ENCODE data around the gene RFWD3. TPM values are rescaled to one million over a fixed set of nuclear protein-coding genes. Genes with fewer than 3 reads are reported as not detected.

RFWD3 gene
- total RNA-seq, 1 donor from 2014 or later: 17.7 TPM

DNA sequence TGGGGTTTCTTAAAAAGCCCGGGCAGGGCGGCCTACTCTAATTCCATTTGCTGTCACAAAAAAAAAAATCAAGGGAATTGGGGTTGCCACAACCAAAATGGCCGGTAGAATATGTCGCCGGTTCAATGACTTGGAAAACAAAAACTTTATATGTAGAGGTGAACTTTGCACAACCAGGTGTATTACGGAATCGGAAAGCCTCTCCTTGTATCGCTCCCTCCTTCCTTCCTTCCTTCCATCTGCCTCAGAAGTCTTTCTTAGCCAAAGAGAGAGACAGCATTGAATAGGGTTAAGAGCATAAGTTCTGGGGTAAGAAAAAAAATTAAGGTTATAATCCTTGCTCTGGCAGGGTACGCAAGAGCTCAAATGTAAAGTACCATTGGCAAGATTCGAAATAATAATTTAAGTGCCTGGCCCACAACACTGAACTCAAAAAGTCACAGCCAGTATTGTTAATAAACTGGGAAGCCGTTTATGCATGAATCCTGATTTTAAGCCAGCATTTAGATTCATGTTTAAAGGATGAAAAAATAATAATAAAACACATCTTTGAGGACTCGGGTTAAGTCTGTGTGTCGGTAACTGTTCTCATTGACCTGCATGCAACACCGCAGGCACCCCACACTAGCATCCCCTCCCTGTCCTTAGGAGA, 59.2 kb downstream of the RFWD3 start:
- no peaks in the 10 kb centered on the region for H3K9me3 ChIP-seq (ENCODE audit: control insufficient read depth in 3 of 3, low read length in 3 of 3)
- H3K27me3 ChIP-seq (ENCODE audit: control insufficient read depth in 3 of 3, insufficient read depth in 3 of 3, low read length in 3 of 3): no peaks in the 10 kb centered on the region
- H3K4me3 ChIP-seq (ENCODE audit: low read length in 3 of 3): peak overlapping the region; percentile 74 to 98 (median 97)
- H3K4me1 ChIP-seq (ENCODE audit: control insufficient read depth in 3 of 3, insufficient read depth in 3 of 3, low read length in 3 of 3): peaks cover 18 to 34% (median 30%) of the 10 kb centered on the region in 3 donors
- peak overlapping the region; percentile 69 to 95 (median 95) for H3K9ac ChIP-seq (ENCODE audit: low read depth in 1 of 3, low read length in 3 of 3)
- no peaks in the 10 kb centered on the region for H3K36me3 ChIP-seq (ENCODE audit: control insufficient read depth in 3 of 3, insufficient read depth in 3 of 3, low read length in 3 of 3)
- peak overlapping the region; percentile 93 for H3K27ac ChIP-seq (ENCODE audit: low read depth, low read length)

DNA sequence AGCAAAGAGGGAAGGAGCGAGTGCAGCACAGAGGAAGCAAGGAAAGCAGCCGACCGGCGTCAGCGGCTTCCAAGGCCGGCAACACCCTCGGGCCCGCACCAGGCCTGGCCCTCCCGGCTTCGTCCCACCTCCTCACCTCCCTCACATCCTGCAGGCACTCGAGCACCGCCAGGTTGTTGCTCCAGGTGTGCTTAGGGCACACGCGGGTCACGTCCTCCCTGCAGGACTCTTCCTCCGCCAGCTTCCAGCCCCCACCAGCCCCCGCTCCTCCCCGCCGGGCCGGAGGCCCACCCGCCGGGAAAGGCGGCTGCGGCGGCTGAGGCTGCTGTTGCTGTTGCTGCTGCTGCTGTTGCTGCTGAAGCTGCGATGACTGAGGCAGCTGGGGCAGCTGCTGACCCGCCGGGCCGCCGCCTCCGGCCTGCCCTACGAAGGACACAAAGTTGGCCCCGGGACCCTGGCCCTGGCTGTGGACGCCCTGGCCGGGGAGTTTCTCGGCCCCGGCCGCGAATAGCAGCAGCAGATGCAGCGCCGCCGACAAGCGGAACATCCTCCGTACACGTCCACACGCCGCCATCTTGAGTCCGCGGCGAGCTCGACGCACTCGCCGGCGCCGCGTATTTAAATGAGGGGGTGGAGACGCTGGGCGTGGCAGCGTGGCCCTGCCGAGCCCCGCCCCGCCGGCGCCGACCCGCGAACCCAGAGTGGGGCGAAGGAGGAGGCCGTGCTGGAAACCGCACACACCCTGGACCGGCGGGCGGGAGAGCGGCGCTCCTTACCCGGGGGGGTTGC, 60.0 kb downstream of the RFWD3 start, which contains the start of gene GLG1:
Gene GLG1 (minus strand): TSS at position 594 of the 789 bp plus-strand sequence. CDS start 20 bp downstream, at position 574.
- Histone ChIP-seq H3K36me3 (ENCODE audit: control insufficient read depth in 3 of 3, insufficient read depth in 3 of 3, low read length in 3 of 3) (no peaks in the 10 kb centered on the region), H3K9ac (ENCODE audit: low read depth in 1 of 3, low read length in 3 of 3) (peak within 1 kb of the TSS; percentile 69 to 95 (median 95)), H3K27me3 (ENCODE audit: control insufficient read depth in 3 of 3, insufficient read depth in 3 of 3, low read length in 3 of 3) (no peaks in the 10 kb centered on the region), H3K4me3 (ENCODE audit: low read length in 3 of 3) (peak within 1 kb of the TSS; percentile 74 to 98 (median 97)), H3K27ac (ENCODE audit: low read depth, low read length) (peak within 1 kb of the TSS; percentile 93), H3K9me3 (ENCODE audit: control insufficient read depth in 3 of 3, low read length in 3 of 3) (no peaks in the 10 kb centered on the region), H3K4me1 (ENCODE audit: control insufficient read depth in 3 of 3, insufficient read depth in 3 of 3, low read length in 3 of 3) (peaks cover 18 to 34% (median 30%) of the 10 kb centered on the region in 3 donors)

DNA sequence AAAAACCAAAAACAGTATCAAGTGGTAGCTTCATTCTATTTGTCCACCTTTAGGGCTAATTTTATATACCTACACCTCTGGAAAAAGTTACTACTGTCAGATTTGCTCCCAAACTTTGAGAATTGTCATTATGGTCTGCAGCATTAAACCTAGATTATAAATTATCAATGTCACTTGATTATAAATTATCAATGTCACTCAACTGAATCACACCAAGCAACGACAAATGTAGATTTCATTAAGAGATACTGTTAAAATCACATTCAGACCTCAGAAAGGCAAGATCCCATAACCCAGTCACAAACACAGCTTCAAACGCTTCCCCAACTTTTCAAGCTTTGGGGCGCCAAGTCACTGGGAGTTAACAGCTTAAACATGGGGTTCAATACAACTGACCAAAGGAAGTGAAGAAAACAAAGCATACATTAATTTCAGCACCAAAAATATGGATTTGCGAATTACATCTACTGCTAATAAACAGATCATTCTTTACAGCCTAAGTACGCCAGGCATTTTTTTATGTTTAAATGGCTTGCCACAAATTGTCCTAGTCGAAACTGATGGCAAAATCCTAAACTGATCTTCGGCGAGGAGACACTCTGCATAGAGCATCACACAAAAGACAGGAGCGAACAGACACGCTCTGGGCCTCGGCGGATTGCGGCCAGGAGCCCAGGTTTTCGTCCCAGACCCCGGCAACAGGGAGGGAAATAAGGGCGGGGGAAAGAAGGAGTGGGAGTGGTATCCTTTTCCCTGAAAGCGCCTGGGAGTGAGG, 60.7 kb downstream of the RFWD3 start:
- H3K4me3 ChIP-seq (ENCODE audit: low read length in 3 of 3): peak overlapping the region; percentile 74 to 98 (median 97)
- no peaks in the 10 kb centered on the region for H3K9me3 ChIP-seq (ENCODE audit: control insufficient read depth in 3 of 3, low read length in 3 of 3)
- no peaks in the 10 kb centered on the region for H3K27me3 ChIP-seq (ENCODE audit: control insufficient read depth in 3 of 3, insufficient read depth in 3 of 3, low read length in 3 of 3)
- H3K4me1 ChIP-seq (ENCODE audit: control insufficient read depth in 3 of 3, insufficient read depth in 3 of 3, low read length in 3 of 3): peaks cover 18 to 34% (median 30%) of the 10 kb centered on the region in 3 donors
- no peaks in the 10 kb centered on the region for H3K36me3 ChIP-seq (ENCODE audit: control insufficient read depth in 3 of 3, insufficient read depth in 3 of 3, low read length in 3 of 3)
- H3K27ac ChIP-seq (ENCODE audit: low read depth, low read length): peak overlapping the region; percentile 93
- peak overlapping the region; percentile 69 to 95 (median 95) for H3K9ac ChIP-seq (ENCODE audit: low read depth in 1 of 3, low read length in 3 of 3)

DNA sequence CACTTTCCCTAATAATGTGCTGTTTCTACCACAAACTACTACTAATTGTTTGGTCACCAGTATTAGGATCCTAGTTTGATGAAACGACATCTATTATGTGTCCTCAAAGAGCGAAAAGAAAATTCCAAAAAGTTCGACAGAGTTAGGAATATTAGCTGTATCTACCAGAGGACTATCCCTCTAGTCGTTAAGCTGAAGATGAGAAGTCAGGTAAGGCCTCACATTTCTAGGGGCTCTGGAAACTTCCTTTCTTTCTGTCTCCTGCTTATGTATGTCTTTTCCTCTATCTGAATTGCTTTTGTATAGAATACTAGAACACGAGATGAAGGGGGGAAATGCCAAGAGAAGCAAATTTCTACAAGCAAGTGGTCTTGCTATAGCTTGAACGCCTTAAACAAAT, 61.3 kb downstream of the RFWD3 start:
- no peaks in the 10 kb centered on the region for H3K36me3 ChIP-seq (ENCODE audit: control insufficient read depth in 3 of 3, insufficient read depth in 3 of 3, low read length in 3 of 3)
- H3K4me1 ChIP-seq (ENCODE audit: control insufficient read depth in 3 of 3, insufficient read depth in 3 of 3, low read length in 3 of 3): peaks cover 18 to 36% (median 32%) of the 10 kb centered on the region in 3 donors
- H3K27me3 ChIP-seq (ENCODE audit: control insufficient read depth in 3 of 3, insufficient read depth in 3 of 3, low read length in 3 of 3): no peaks in the 10 kb centered on the region
- H3K4me3 ChIP-seq (ENCODE audit: low read length in 3 of 3): peak overlapping the region; percentile 74 to 98 (median 97)
- H3K9ac ChIP-seq (ENCODE audit: low read depth in 1 of 3, low read length in 3 of 3): peak overlapping the region; percentile 69 to 95 (median 95)
- H3K27ac ChIP-seq (ENCODE audit: low read depth, low read length): peak overlapping the region; percentile 93
- H3K9me3 ChIP-seq (ENCODE audit: control insufficient read depth in 3 of 3, low read length in 3 of 3): no peaks in the 10 kb centered on the region

DNA sequence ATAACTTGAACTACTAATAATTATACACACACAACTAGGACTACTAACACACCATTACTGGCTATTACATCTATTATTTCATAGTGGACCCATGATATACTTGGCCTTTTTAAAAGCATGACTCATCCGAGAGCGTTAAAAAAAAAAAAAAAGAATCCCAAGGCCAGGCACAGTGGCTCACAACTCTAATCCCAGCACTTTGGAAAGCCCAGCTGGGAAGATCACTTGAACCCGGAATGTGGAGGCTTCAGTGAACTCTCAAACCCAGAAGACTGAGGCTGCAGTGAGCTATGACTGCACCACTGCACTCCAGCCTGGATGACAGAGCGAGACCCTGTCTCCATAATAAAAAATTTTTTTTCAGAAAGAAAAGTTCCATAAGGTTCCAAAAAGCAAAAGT, 62.8 kb downstream of the RFWD3 start:
- Histone ChIP-seq H3K9ac (ENCODE audit: low read depth in 1 of 3, low read length in 3 of 3) (no peak overlapping the region), H3K4me1 (ENCODE audit: control insufficient read depth in 3 of 3, insufficient read depth in 3 of 3, low read length in 3 of 3) (peaks cover 18 to 39% (median 32%) of the 10 kb centered on the region in 3 donors), H3K27me3 (ENCODE audit: control insufficient read depth in 3 of 3, insufficient read depth in 3 of 3, low read length in 3 of 3) (no peaks in the 10 kb centered on the region), H3K9me3 (ENCODE audit: control insufficient read depth in 3 of 3, low read length in 3 of 3) (no peaks in the 10 kb centered on the region), H3K27ac (ENCODE audit: low read depth, low read length) (peak overlapping the region; percentile 12), H3K36me3 (ENCODE audit: control insufficient read depth in 3 of 3, insufficient read depth in 3 of 3, low read length in 3 of 3) (no peaks in the 10 kb centered on the region), H3K4me3 (ENCODE audit: low read length in 3 of 3) (peak overlapping the region in 2 of 3 donors; percentile 2 to 74)

DNA sequence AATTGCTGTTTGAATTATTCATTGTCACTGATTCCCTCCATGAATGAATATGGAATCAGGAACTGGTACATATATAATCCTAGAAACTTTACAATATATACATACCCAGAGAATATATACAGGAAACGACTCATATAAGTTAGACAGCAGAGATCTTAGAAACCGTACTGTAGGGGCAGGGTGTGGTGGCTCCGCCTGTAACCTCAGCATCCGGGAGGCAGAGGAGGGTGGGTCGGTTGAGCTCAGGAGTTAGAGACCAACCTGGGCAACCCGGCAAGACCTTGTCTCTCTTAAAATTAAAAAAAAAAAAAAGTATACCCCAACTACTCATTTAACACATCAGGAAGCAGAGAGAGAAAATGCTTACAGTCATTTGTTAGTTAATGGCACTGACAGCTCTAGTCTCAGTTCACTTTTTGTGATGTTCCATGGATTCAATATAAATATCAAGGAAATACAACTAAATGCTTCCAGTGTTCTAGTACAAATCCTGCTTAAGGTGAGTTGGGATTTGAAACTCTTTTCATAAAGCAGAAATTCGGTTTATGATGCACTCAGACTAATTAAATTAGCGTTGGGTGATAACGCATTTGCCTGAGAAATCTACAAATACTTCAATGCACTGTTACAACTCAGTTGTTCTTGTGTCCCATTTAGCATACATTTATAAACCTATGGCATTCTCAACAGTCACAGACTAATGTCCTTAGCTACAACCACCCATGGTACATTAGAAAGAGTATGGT, 65.4 kb downstream of the RFWD3 start:
- Histone ChIP-seq H3K9ac (ENCODE audit: low read depth in 1 of 3, low read length in 3 of 3) (no peak overlapping the region), H3K36me3 (ENCODE audit: control insufficient read depth in 3 of 3, insufficient read depth in 3 of 3, low read length in 3 of 3) (peaks cover 0 to 3% (median 0%) of the 10 kb centered on the region in 3 donors), H3K27me3 (ENCODE audit: control insufficient read depth in 3 of 3, insufficient read depth in 3 of 3, low read length in 3 of 3) (no peaks in the 10 kb centered on the region), H3K4me3 (ENCODE audit: low read length in 3 of 3) (no peak overlapping the region), H3K9me3 (ENCODE audit: control insufficient read depth in 3 of 3, low read length in 3 of 3) (no peaks in the 10 kb centered on the region), H3K4me1 (ENCODE audit: control insufficient read depth in 3 of 3, insufficient read depth in 3 of 3, low read length in 3 of 3) (peaks cover 10 to 29% (median 22%) of the 10 kb centered on the region in 3 donors), H3K27ac (ENCODE audit: low read depth, low read length) (no peak overlapping the region)

DNA sequence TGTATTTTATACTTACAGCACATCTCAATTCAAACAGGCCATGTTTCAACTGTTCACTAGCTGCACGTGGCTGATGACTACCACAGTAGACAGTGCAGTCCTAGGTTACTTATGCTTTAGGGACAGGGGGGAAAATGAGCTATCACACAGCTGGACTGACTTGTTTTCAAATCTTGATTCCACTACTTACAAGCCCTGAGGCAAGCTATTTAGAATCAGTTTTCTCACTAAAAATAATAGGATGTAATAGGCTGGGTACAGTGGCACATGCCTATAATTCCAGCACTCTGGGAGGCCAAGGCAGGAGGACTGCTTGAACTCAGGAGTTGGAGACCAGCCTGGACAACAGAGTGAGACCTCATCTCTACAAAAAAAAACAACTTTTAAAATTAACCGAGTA, 70.1 kb downstream of the RFWD3 start:
- Histone ChIP-seq H3K27ac (ENCODE audit: low read depth, low read length) (no peak overlapping the region), H3K36me3 (ENCODE audit: control insufficient read depth in 3 of 3, insufficient read depth in 3 of 3, low read length in 3 of 3) (peaks cover 0 to 3% (median 0%) of the 10 kb centered on the region in 3 donors), H3K27me3 (ENCODE audit: control insufficient read depth in 3 of 3, insufficient read depth in 3 of 3, low read length in 3 of 3) (no peaks in the 10 kb centered on the region), H3K9me3 (ENCODE audit: control insufficient read depth in 3 of 3, low read length in 3 of 3) (no peaks in the 10 kb centered on the region), H3K4me1 (ENCODE audit: control insufficient read depth in 3 of 3, insufficient read depth in 3 of 3, low read length in 3 of 3) (peaks cover 2 to 15% (median 2%) of the 10 kb centered on the region in 3 donors), H3K4me3 (ENCODE audit: low read length in 3 of 3) (no peak overlapping the region), H3K9ac (ENCODE audit: low read depth in 1 of 3, low read length in 3 of 3) (no peak overlapping the region)

DNA sequence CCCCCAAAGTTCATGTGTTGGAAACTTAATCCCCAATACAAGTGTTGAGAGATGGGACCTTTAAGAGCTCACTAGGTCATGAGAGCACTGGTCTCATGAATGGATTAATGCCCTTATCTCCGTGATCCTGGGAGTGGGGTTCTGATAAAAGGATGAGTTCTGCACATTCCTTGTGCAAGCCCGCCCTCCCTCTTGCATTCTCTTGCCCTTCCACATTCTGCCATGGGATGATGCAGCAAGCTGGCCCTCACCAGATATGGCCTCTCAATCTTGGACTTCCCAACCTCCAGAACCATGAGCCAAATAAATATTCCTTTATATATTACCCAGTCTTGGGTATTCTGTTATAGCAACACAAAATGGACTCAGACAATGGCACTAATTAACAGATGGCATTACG, 73.8 kb downstream of the RFWD3 start:
- H3K4me1 ChIP-seq (ENCODE audit: control insufficient read depth in 3 of 3, insufficient read depth in 3 of 3, low read length in 3 of 3): peaks cover 0 to 9% (median 2%) of the 10 kb centered on the region in 3 donors
- no peak overlapping the region for H3K27ac ChIP-seq (ENCODE audit: low read depth, low read length)
- H3K9ac ChIP-seq (ENCODE audit: low read depth in 1 of 3, low read length in 3 of 3): no peak overlapping the region
- no peaks in the 10 kb centered on the region for H3K27me3 ChIP-seq (ENCODE audit: control insufficient read depth in 3 of 3, insufficient read depth in 3 of 3, low read length in 3 of 3)
- peaks cover 0 to 3% (median 0%) of the 10 kb centered on the region in 3 donors for H3K36me3 ChIP-seq (ENCODE audit: control insufficient read depth in 3 of 3, insufficient read depth in 3 of 3, low read length in 3 of 3)
- H3K4me3 ChIP-seq (ENCODE audit: low read length in 3 of 3): no peak overlapping the region
- H3K9me3 ChIP-seq (ENCODE audit: control insufficient read depth in 3 of 3, low read length in 3 of 3): no peaks in the 10 kb centered on the region

Measured in skeletal muscle tissue (tissue), 4 donors.